HepG2 (cell line): Measurements from ENCODE around the gene EPO. TPM values are rescaled to one million over a fixed set of nuclear protein-coding genes. Genes with fewer than 3 reads are reported as not detected.

Experiments used
- CENPX ChIP-seq: sonication (generic); formaldehyde crosslinking; IDR thresholded peaks from 2 replicates; pipeline ENCODE4 v1.9.0; 2021; ENCODE audit warnings: mild to moderate bottlenecking, missing genetic modification reagents, moderate library complexity
- CSRNP1 ChIP-seq: sonication (generic); formaldehyde crosslinking; IDR thresholded peaks from 2 replicates; pipeline ENCODE4 v1.8.1; 2023; ENCODE audit warnings: mild to moderate bottlenecking, missing genetic modification reagents
- DMAP1 ChIP-seq: IDR thresholded peaks from 2 replicates; pipeline ENCODE4 v1.6.1; 2016
- DRAP1 ChIP-seq: IDR thresholded peaks from 2 replicates; pipeline ENCODE4 v1.6.1; 2016; ENCODE audit warnings: missing genetic modification reagents, missing compliant biosample characterization
- ERF ChIP-seq: IDR thresholded peaks from 2 replicates; pipeline ENCODE4 v1.6.1; 2018; ENCODE audit warnings: missing biosample characterization, missing genetic modification reagents
- FOXK2 ChIP-seq: fragments of 450-650 bp; IDR thresholded peaks from 2 replicates; pipeline ENCODE4 v1.6.1; 2016
- IKZF5 ChIP-seq: IDR thresholded peaks from 2 replicates; pipeline ENCODE4 v1.6.1; 2018; ENCODE audit warnings: missing genetic modification reagents, mild to moderate bottlenecking, missing compliant biosample characterization
- KDM3A ChIP-seq: IDR thresholded peaks from 2 replicates; pipeline ENCODE4 v1.6.1; 2018; ENCODE audit warnings: low read depth, missing compliant biosample characterization
- KMT2A ChIP-seq: sonication (generic); formaldehyde crosslinking; IDR thresholded peaks from 2 replicates; pipeline ENCODE4 v1.4.0; 2020; ENCODE audit warnings: missing genetic modification reagents
- KMT2B ChIP-seq: IDR thresholded peaks from 2 replicates; pipeline ENCODE4 v1.6.1; 2016; ENCODE audit warnings: missing genetic modification reagents, missing compliant biosample characterization
- MIER2 ChIP-seq: IDR thresholded peaks from 2 replicates; pipeline ENCODE4 v1.6.1; 2016; ENCODE audit warnings: missing biosample characterization, missing genetic modification reagents
- NR1H2 ChIP-seq: sonication (generic); formaldehyde crosslinking; IDR thresholded peaks from 2 replicates; pipeline ENCODE4 v1.8.1; 2022; ENCODE audit warnings: low read depth, missing genetic modification reagents, borderline replicate concordance
- SALL1 ChIP-seq: sonication (generic); formaldehyde crosslinking; IDR thresholded peaks from 2 replicates; pipeline ENCODE4 v1.8.0; 2022; ENCODE audit warnings: mild to moderate bottlenecking, missing genetic modification reagents
- SP4 ChIP-seq: sonication (generic); formaldehyde crosslinking; IDR thresholded peaks from 2 replicates; pipeline ENCODE4 v1.8.1; 2023; ENCODE audit warnings: mild to moderate bottlenecking, missing genetic modification reagents
- ZEB1 ChIP-seq: IDR thresholded peaks from 2 replicates; pipeline ENCODE4 v1.6.1; 2012; ENCODE audit warnings: mild to moderate bottlenecking, low read depth, inconsistent platforms; ENCODE audit not compliant: insufficient replicate concordance
- ZNF232 ChIP-seq: sonication (generic); formaldehyde crosslinking; IDR thresholded peaks from 2 replicates; pipeline ENCODE4 v1.4.0; 2020; ENCODE audit warnings: missing genetic modification reagents, borderline replicate concordance
- ZNF510 ChIP-seq: sonication (generic); formaldehyde crosslinking; IDR thresholded peaks from 2 replicates; pipeline ENCODE4 v1.4.0; 2020; ENCODE audit warnings: low read depth, mild to moderate bottlenecking, missing genetic modification reagents
- ZNF543 ChIP-seq: sonication (generic); formaldehyde crosslinking; IDR thresholded peaks from 2 replicates; pipeline ENCODE4 v1.4.0; 2020; ENCODE audit warnings: mild to moderate bottlenecking, missing genetic modification reagents
- ZNF546 ChIP-seq: sonication (generic); formaldehyde crosslinking; conservative IDR thresholded peaks from 2 replicates; pipeline ENCODE4 v1.8.1; 2023; ENCODE audit warnings: mild to moderate bottlenecking, missing genetic modification reagents
- ZNF782 ChIP-seq: sonication (generic); formaldehyde crosslinking; IDR thresholded peaks from 2 replicates; pipeline ENCODE4 v1.4.0; 2020; ENCODE audit warnings: missing genetic modification reagents, mild to moderate bottlenecking, borderline replicate concordance
- ZSCAN30 ChIP-seq: sonication (generic); formaldehyde crosslinking; IDR thresholded peaks from 2 replicates; pipeline ENCODE4 v1.5.0; 2020; ENCODE audit warnings: mild to moderate bottlenecking, missing genetic modification reagents
- polyA plus RNA-seq, 8 experiments: library from polyadenylated mRNA; depleted of rRNA in 3 of 8; stranded (reverse) in 7 of 8; unstranded in 1 of 8; fragments of >200 nt; fragmentation: Illumina TruSeq in 4 of 8; extraction: Trizol in 4 of 8; gene quantifications; 2 replicates each; pipeline versions ENCODE4 v1.2.1 to v1.2.3, GENCODE V29; 2011 to 2016; ENCODE audit warnings: low read depth in 4 of 8, missing spikeins in 1 of 8, mixed read lengths in 1 of 8; ENCODE audit not compliant: insufficient read depth in 1 of 8
- total RNA-seq, 5 experiments: library from RNA; depleted of rRNA; stranded (reverse); fragments of >200 nt; fragmentation: Illumina TruSeq; extraction: Trizol; gene quantifications; 2 replicates each; pipeline ENCODE4 v1.2.3, GENCODE V29; 2016; ENCODE audit warnings: low read depth in 1 of 5
- TF ChIP-seq, protein P1 (sequence below): sonication (generic); formaldehyde crosslinking; IDR thresholded peaks from 2 replicates; pipeline ENCODE4 v1.5.1; 2020; ENCODE audit warnings: mild to moderate bottlenecking, moderate library complexity, missing genetic modification reagents

EPO gene
- total and polyA plus RNA-seq, 2 of the 13 experiments (the other 11 are each of a cell fraction or from before 2014, with no cell fraction given) = 10.3 to 25.7 TPM

GRCh38 chr7:100705753-100706671, 14.3 kb upstream of the EPO start, which contains the start of gene POP7 (continued):
- TF ChIP-seq SP4 (CRISPR knock-in tag) = peak; percentile 89
- peak; percentile 71; the same call in 1 of the 2 replicates for TF ChIP-seq KDM3A (CRISPR knock-in tag)
- peak; percentile 29; the same call in 1 of the 2 replicates for TF ChIP-seq KMT2B (CRISPR knock-in tag)
- TF ChIP-seq KMT2A (CRISPR knock-in tag) = peak; percentile 76
- peak; percentile 96; the same call in 1 of the 2 replicates for TF ChIP-seq ZNF782 (CRISPR knock-in tag)
- peak; percentile 84 for TF ChIP-seq DRAP1
- no peak for TF ChIP-seq FOXK2
- TF ChIP-seq MIER2 = no peak
- TF ChIP-seq, protein P1, sequence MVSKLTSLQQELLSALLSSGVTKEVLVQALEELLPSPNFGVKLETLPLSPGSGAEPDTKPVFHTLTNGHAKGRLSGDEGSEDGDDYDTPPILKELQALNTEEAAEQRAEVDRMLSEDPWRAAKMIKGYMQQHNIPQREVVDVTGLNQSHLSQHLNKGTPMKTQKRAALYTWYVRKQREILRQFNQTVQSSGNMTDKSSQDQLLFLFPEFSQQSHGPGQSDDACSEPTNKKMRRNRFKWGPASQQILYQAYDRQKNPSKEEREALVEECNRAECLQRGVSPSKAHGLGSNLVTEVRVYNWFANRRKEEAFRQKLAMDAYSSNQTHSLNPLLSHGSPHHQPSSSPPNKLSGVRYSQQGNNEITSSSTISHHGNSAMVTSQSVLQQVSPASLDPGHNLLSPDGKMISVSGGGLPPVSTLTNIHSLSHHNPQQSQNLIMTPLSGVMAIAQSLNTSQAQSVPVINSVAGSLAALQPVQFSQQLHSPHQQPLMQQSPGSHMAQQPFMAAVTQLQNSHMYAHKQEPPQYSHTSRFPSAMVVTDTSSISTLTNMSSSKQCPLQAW (CRISPR knock-in tag) = peak; percentile 96
- TF ChIP-seq ZEB1 = peak; percentile 41
- no peak for TF ChIP-seq CSRNP1
- TF ChIP-seq DMAP1 (CRISPR knock-in tag) = peak; percentile 93
- TF ChIP-seq ZNF510 (CRISPR knock-in tag) = peak; percentile 5; the same call in 1 of the 2 replicates
- TF ChIP-seq ERF (CRISPR knock-in tag) = 0 out of 2 replicates have a peak, but pooled peaks have one; percentile 25
- peak; percentile 39 for TF ChIP-seq IKZF5 (CRISPR knock-in tag)
- TF ChIP-seq ZNF232 (CRISPR knock-in tag) = no peak
- TF ChIP-seq SALL1 (CRISPR knock-in tag) = 0 out of 2 replicates have a peak, but pooled peaks have one; percentile 74
- no peak for TF ChIP-seq NR1H2
- TF ChIP-seq CENPX (CRISPR knock-in tag) = no peak
- peak; percentile 74; the same call in 1 of the 2 replicates for TF ChIP-seq ZNF546
- TF ChIP-seq ZSCAN30 (CRISPR knock-in tag) = peak; percentile 81; the same call in 1 of the 2 replicates
- peak; percentile 92 for TF ChIP-seq ZNF543 (CRISPR knock-in tag)
